AML-193 (cell line): ENCODE measurements around the gene WDR44.
"Not testable (repeated sequence)": the region's sequence is repeated elsewhere in the genome, so short reads cannot be mapped to it uniquely, and the experiment has no call there.

ENCODE experiments used
- DNase-seq, 2 experiments: peaks; one replicate each; lab custom pipeline; 2025; lab: John Stamatoyannopoulos, UW

The WDR44 gene

GRCh38 chrX:118482384-118482783 is 136.5 kb downstream of the WDR44 start:
- not testable (repeated sequence) for DNase-seq

- no peak for DNase-seq
Observed at GRCh38 chrX:118484216-118484903, 138.5 kb downstream of the WDR44 start.

DNA sequence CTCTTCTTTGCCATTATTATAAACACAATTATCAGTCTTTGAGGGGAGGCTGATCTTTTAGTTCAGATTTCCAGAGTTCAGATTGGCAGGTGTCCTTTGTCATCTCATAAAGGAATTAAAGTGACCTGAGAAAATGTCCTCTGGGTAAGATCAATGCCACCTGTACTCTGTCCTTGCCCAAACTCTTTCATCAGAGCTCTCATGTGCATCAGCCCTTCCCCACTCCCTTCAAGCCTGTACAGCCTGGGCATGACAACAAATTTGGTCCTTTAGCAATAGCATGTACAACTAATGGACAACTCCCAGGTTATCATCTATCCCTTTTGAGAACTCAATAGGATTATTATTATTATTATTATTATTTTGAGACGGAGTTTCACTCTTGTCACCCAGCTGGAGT is 140.8 kb downstream of the WDR44 start:
- DNase-seq, result not testable (repeated sequence)

- DNase-seq, result no peak
Observed at GRCh38 chrX:118493016-118493415, 147.1 kb downstream of the WDR44 start.

DNA sequence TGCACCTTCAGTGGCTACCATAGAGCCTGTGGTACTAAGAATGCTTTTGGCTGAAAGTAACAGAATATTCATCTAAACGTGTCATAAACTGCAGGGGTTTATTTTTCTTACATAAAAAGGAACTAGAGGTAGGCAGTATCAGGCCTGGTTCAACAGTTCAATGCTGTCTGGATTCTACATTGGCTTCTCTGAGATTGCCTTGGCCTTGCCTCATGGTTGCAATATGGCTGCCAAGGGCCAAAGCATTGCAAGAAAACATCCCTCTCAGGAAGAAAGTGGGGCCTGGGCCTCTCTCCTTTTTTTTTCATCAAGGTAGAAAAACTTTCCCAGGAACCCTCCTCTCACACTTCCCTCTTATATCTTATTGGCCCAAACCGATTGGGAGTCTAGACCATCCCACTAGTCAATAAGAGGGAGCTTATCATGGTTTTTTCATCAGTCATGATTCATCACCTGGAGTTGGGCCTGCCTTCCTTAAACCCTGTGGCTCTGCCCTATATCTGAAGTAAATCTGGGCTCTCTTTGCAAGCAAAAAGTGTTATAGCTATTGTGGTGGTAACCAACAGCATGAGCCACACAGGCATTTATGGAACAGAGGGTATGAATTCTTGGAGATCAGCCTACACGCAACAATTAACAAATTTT is 147.9 kb downstream of the WDR44 start:
- no peak for DNase-seq

GRCh38 chrX:118495061-118495921 is 149.4 kb downstream of the WDR44 start, which contains the start of gene DOCK11:
Gene DOCK11 (plus strand): TSS chrX:118495815. CDS start chrX:118495972, 157 bp downstream.
- DNase-seq, result peak; percentile 76 to 81

DNA sequence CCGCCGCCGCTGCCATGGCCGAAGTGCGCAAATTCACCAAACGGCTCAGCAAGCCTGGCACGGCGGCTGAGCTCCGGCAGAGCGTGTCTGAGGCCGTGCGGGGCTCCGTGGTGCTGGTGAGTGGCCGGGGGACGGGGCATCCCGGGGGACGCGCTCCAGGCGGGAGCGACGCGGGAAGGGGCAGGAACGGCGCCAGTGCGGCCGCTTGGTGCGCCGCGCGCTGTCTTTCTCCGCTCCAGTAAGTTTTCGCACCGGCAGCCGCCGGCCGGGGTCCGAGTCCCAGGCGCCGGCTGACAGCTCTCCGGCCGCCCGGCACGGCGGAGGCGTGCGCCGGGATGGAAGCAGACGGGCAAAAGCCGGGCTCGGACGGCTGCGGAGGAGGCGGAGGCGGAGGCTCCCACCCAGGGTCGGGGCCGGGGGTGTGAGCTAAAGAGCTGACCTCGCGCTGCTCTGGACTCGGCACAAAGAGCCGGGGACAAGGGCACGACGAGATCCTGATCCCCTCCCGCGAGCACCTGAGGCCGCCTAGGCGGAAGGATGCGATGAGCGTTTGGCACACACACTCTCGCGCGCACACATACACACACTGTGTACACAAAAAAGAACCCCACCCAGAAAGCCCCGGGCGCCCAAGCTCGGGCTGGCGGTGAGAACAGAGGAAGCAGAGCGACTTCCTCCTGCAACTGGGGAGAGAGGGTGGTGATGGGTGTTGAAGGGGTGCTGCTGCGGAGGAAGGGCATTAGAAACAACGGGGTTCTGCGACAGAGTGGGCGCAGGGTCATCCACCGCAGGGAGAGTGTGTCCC is 150.3 kb downstream of the WDR44 start:
- peak; percentile 37 for DNase-seq

- no peak for DNase-seq
Observed at GRCh38 chrX:118496763-118497079, 150.8 kb downstream of the WDR44 start.

DNA sequence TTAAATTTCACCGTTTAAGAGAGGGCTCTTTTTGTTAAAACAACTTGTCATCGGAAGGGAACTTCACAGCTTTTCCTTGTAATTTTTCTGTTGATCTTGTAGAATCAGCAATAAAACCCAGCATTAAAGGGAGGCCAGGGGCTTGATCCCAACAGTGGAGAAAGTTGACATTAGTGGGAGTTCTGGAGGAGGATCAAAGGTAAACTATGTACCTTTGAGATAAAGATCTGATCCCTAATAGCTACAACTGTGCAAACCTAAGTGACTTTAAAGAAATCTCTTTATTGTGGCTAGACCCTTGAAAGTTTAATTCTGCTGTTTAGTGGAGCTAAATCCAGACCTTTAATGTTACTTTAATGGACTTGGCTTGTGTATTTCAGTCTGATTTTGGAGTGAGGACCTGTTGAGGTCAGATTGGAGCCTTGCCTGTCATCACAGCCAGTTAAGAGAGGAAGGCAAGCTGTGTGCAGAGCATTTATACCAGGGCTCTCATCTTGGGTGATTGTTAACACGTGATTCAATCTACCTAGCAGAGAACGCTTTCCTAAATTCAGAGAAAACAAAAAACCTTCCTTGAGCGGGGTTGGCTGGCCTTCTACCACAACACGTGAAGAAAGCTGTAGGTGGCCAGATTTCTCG is 151.4 kb downstream of the WDR44 start:
- DNase-seq, result peak in 1 of 2 experiments; percentile 8

DNA sequence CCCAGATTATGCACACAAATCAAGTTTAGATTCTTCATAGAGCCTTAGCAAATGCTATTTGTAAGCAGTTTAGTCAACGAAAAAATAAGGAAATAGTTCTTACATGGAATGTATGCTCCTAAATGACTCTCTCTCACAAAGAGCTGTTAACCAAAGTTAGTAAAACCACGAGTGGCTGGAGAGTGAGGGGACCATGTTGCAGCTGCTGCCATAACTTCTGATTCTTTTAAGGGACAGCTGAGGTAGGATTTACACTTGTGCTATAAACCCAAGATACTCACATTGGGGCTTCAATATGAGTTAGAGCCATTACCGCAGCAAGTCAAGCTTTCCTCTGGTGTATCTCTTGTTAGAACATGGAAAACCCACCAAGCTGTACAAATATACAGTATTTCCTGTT is 152.4 kb downstream of the WDR44 start:
- DNase-seq, result no peak

GRCh38 chrX:118498755-118499154 is 152.8 kb downstream of the WDR44 start:
- no peak for DNase-seq

- DNase-seq, result peak in 1 of 2 experiments; percentile 20
Observed at GRCh38 chrX:118499295-118499694, 153.4 kb downstream of the WDR44 start.
